Measurements from ENCODE around the gene RAMP3. TPM values are rescaled to one million over a fixed set of nuclear protein-coding genes. Genes with fewer than 3 reads are reported as not detected.

Gene RAMP3
- total RNA-seq, 1 donor from 2014 or later = not detected

DNA sequence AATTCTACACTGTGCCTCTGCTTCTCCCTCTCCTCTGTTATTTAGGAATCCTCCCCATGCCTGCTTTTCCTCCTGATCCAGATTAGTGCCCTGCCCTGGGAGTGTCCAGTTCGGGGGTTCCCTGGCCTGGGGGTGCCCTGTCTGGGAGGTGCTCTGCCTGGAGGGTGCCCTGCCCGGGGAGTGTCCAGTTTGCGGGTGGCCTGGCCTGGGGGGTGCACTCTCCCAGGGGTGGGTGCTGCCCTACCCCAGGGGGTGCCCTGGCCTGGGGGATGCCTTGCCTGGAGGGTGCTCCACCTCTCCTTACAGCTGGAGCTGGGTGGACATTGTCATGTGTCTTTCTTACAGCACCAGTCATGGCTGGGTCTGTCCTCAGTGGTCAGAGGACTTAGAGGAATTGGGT, 20.2 kb downstream of the RAMP3 start:
- intact Hi-C loops (cut with micrococcal nuclease) = no loop called here

DNA sequence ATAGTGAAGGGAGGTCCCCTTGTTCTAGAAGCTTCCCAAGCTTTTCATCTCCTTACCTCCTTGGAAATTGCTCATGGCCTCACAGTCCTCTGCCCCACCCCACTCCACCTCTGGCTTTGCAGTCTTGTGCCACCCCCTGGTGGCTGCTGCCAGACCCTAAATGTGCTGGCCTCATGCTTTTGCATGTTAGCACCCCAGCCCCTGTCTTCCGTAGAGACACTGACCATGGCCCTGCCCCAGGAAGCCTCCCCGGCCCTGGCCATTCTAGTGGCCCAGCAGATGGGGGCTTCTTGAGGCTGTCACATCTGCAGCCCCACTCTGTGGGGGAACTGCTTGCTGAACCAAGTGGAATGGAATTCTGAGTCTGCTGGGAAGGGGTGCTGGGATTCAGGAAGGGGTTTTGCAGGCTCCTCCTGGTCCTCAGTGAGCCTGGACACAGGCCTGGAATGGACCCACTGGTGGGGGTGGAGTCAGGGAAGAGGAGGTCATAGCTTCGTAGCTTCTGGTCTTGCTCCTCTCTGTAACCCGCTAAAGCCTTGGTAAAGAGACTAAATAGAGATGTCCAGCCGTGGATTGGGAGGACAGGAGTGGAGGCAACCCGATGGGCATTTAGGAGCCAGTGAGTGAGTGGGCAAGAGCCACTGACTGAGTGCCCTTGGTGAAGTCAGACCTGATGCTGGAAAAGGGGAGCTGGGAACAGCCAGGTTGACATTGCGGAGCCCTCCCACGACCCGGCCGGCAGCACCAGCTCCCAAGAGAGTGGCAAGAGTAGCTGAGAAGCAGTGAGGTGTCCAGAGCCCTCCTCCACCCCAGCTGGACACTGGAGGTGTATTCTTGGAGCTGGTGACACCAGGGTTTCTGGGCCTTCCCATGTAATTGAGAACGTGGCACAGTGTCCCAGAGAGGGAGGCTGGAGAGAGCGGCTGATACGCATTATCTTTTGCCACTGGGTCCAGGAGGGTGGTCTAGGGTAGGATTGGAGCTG, 20.9 kb downstream of the RAMP3 start:
- intact Hi-C loops (cut with micrococcal nuclease) = no loop called here

DNA sequence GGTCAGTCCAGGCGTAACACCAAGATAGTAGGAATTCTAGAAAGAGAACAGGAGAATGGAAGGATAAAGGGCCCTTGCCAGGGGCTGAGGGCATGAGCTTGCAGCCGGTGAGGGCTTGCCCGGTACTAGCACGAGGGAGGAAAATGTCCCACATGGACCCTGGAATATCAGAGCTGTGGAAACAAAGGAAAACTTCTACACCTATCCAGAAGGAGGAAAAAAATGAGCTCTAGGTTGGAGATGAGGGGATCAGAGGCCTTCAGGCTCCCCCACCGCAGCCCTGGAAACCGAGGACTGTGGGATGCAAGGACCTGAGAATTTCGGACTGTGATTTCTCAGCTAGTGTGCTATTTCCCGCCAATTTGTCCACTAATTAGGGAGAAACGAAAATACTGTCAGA, 22.1 kb downstream of the RAMP3 start:
- intact Hi-C loops (cut with micrococcal nuclease) = no loop called here

DNA sequence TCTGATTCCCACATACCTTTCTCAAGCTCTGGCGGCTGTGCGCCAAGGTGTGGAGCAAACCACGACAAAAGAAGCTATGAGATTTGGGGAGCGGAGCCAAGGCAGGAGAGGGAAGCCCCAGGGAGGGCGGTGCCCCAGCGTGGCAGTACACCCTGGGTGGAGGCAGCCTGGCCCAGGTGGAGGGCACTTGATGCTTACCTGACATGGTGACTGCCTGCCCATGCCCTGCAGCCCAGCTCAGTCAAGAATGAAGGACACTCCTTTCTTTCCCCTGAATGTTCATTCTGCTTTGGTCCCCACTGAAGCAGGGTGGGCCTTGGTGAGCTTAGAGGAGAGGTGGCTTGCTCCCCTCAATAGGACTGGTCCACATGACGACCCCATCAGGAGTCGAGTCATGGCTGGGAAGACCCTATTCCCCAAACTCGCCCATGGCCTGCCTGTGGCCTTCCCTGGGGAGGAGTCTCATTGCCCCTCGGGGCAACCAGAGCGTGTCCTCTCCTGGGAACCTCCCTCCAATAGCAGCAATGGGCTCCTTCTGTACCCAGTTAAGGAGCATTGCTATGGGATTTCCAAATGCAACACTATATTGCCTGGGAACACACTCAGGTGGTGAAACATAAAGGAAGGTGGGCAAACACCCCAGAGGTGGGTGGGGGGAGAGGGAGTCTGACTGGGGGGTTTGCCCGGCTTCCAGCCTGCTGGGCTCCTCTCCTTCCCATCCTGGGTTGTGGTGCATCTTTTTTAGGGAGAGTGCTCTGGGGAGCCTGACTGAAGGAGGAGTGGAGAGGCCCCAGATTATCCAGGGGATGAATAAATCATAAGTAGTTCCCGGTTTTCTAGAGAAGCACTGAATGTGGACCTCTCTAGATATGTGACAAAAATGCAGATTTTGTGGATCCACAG, 22.7 kb downstream of the RAMP3 start:
- intact Hi-C loops (cut with micrococcal nuclease) = no loop called here

GRCh38 chr7:45181286-45181960, 23.8 kb downstream of the RAMP3 start:
- intact Hi-C loops (cut with micrococcal nuclease) = no loop called here

GRCh38 chr7:45181991-45182855, 24.6 kb downstream of the RAMP3 start:
- intact Hi-C loops (cut with micrococcal nuclease) = no loop called here

- intact Hi-C loops (cut with micrococcal nuclease) = no loop called here
Measured at GRCh38 chr7:45182856-45183710, 25.5 kb downstream of the RAMP3 start.

DNA sequence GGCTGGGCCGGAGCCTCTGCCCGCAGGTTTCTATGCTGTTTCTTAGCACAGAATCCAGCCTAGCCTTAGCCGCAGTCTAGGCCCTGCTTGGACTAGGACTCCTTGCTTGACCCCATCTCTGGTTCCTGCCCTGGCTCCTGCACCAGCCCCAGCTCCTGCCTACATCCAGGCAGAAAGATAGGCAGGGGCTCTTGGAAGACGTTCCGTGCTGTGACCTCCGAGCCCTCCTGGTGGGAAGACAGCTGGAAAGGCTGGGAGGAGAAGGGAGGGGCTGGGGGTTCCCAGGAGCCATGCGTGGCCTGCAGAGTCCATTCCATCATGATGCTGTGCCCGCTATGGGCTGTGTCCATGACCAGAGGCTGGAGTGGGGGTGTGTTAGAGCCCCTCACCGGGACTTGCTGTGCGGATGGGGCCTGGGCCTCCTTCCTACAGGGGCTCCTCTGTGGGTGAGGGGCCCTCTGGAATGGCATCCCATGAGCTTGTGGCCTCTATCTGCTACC, 26.2 kb downstream of the RAMP3 start:
- intact Hi-C loops (cut with micrococcal nuclease) = no loop called here

DNA sequence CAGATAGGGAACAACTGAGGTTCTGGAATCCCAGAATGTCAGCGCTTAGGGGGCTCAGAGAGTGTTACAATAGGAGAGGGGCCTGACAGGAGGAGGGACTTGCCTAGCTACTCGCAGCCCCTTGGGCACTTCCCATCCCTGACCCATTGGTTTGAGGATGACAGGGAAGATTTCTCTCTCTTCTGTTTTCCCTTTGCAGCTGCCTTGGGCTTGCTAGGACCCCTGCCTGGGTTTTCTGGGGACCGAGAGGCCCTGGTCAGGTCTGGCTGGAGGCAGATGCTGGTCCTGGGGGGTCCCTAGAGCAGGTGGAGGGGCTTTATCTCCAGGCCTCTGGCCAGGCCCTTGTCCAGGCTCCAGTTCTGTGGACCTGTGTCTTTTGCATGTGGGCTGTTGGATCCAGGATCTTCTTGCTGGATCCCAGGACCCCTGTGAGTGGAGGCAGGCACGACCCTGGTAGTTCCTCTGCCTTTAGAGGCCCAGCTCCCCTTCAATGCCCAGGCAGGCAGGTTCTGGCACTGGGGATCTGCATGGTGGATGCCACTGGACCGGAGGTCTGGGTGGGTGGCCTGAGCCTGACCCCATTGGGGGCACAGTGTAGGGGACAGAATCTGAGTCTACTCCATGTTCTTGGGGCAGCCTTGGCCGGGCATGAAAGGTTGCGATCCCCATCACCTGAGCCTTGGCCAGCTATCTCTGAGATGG, 26.9 kb downstream of the RAMP3 start:
- intact Hi-C loops (cut with micrococcal nuclease) = no loop called here

DNA sequence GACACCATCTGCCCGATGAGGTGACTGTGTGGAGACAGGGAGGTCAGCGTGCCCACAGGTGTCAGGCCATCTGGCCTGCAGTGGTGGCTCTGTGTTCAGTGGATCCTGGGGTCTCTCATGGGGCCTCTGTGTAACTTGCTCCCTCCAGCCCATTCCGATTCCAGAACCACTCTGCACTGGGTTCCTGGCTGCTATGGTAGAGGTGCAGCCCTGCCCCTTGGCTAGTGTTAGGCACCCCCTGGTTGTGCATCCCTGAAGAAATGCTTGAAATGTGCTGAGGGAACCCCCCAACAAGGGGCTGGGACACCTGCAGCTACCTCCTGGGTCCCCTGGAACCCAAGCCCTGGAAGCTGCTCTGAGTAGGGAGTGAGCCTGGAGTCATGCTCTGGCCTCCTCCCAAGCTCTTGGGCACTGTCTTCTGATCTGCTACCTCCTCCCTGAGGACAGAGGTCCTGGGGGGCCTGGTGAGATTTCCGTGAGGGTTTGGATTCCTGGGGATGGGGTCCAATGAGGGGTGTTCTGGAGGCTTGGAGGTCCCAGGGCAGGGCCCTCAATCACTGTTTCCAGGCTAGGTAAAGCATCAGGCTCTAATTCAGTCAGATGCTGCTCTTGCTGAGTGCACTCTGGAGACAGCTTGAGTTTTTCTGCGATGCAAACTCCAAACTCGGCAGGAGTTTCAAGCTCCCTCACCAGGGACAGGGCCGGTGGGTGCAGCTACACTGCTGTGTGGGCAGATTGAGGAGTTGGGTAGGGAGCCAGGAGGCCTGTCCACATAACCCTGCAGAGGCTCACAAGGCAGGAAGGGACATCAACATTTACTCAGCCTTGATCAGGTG, 27.7 kb downstream of the RAMP3 start:
- intact Hi-C loops (cut with micrococcal nuclease) = no loop called here

- intact Hi-C loops (cut with micrococcal nuclease) = no loop called here
Measured at GRCh38 chr7:45185864-45186250, 28.3 kb downstream of the RAMP3 start.

DNA sequence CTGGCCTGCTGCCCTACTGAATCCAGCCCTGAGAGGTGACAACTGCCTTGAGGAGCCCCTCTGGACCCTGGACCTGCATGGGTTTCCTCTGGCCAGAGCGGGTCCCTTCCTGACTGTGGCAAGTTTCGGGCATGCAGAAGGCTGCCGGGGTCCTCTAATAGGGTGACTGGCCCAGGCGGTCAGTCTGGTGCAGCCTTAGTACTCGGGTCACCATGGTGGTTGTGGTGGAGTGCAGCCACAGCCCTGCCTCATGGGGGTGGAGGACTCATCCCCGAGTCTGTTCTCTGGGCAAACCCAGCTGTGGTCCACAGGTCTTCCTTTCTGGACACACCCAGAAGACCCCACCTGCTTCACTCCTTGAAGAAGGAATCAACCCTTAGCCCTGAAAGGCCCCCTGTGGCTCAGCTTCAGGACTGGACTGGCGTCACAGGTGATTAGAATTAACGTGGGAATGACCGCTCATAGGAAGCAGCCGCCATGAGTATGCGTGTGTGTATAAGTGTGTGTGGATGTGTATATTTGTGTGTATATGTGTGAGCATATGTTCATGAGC, 28.7 kb downstream of the RAMP3 start:
- intact Hi-C loops (cut with micrococcal nuclease) = no loop called here

DNA sequence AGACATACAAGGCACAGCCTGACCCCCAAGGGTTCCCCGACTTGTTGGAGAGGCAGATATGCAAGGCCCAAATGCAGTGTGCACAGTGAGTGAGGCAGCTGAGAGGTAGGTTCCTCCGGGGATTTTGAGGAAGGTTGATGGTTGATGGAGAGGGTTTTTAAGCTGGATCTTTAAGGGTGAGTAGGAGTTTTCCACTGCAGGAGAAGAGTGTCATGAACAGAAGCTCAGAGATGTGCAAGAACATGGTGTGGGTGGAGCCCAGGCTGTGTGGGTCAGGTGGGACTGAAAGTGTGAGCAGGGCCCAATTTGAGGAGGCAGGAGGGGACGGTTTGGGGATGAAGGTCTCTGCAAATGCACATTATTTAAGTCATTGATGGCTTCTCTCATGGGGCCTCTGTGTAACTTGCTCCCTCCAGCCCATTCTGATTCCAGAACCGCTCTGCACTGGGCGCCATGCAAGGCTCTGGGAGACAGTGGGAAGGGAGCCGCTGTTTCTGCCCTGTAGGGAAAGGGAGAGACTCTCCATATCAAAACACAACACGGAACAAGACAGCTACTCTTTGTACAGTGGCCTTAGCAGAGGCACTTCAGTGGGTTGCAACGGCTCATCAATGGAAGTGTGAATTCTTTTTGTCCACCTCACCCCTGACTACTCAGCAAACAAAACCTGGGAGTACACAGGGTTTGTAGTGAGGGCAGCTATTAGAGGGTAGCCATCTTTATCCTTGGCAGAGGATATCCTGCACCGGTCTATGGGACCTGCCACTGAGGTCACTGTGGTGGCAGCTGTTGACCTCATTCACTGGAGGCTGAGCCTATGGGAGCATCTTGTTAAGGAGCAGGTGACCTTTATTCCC, 29.7 kb downstream of the RAMP3 start:
- intact Hi-C loops (cut with micrococcal nuclease) = no loop called here

GRCh38 chr7:45187946-45188411, 30.4 kb downstream of the RAMP3 start:
- intact Hi-C loops (cut with micrococcal nuclease) = no loop called here

GRCh38 chr7:45188736-45189135, 31.1 kb downstream of the RAMP3 start:
- intact Hi-C loops (cut with micrococcal nuclease) = no loop called here

DNA sequence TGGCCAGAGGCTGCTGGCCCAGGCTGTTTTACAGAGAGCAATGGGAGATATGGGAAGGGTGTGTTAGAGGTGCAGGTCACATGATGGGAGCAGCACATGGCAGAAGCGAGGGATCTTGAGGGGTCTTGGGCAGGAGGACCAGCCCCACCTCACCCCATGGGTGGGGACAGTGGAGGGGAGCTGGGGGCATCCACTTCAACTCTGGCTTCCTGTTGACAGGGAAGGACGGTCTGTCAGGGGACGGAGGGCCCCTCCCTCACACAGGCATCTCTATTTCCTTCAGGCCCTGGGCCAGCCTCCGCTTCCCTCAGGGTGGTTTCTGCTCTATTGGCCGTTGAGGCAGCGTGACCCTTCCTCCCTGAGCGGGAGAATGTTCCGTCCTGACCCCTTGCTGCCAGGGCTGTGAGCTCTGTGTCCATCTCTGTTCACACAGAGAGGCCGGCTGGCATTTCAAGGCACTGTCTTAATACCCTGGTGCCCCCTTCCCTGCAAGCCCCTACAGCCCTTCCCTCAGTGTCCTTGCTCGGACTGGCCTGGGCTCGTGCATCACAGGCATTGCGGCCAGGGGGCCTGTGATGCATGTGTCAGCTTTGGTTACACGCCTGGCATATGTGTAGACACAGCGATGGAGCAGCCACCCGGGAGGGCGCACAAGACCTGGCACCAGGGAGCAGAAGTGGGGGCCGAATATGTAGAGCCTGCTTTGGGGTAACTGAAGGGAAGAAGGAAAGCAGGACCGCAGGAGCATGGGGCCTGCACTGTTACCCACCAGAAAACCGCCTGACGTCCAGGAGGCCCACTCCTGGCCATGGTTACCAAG, 31.8 kb downstream of the RAMP3 start:
- intact Hi-C loops (cut with micrococcal nuclease) = no loop called here
